Limb (tissue), 2 donors: Measurements from ENCODE around the gene TRMT13.
A peak's percentile ranks its signal among the peaks of the same experiment; 100 is the strongest.

Experiments
- DNase-seq, 2 donors: peaks; one replicate each; pipeline ENCODE4 v3.0.0-alpha.2; 2016; ENCODE audit errors: extremely low spot score in 2 of 2

TRMT13 gene

GRCh38 chr1:100132566-100133477 lies at the start of gene TRMT13, which contains the start of gene SASS6:
TSS of gene TRMT13 (plus strand) at chr1:100133163. CDS start at chr1:100133169, 6 bp downstream.
TSS of gene SASS6 (minus strand) at chr1:100132930. CDS start at chr1:100132814, 116 bp downstream.
- peak; percentile 95 to 99 for DNase-seq

- no peak for DNase-seq
Measured at GRCh38 chr1:100087396-100087795, 45.6 kb upstream of the TRMT13 start.

GRCh38 chr1:100089082-100089481 lies 43.9 kb upstream of the TRMT13 start:
- DNase-seq, result no peak

- no peak for DNase-seq
Measured at GRCh38 chr1:100090471-100090870, 42.5 kb upstream of the TRMT13 start.

GRCh38 chr1:100100202-100100601 lies 32.8 kb upstream of the TRMT13 start:
- DNase-seq, result no peak

- no peak for DNase-seq
Measured at GRCh38 chr1:100101564-100101963, 31.4 kb upstream of the TRMT13 start.

- no peak for DNase-seq
Measured at GRCh38 chr1:100107696-100108095, 25.3 kb upstream of the TRMT13 start.

GRCh38 chr1:100109554-100110066 lies 23.4 kb upstream of the TRMT13 start:
- DNase-seq, result no peak

- DNase-seq, result no peak
Measured at GRCh38 chr1:100115524-100115923, 17.4 kb upstream of the TRMT13 start.

- DNase-seq, result no peak
Measured at GRCh38 chr1:100122177-100122576, 10.8 kb upstream of the TRMT13 start.

- no peak for DNase-seq
Measured at GRCh38 chr1:100127226-100127625, 5.7 kb upstream of the TRMT13 start.

GRCh38 chr1:100130552-100131077 lies 2.3 kb upstream of the TRMT13 start:
- DNase-seq, result no peak

GRCh38 chr1:100131623-100132022 lies 1.3 kb upstream of the TRMT13 start:
- no peak for DNase-seq

- DNase-seq, result no peak
Measured at GRCh38 chr1:100134872-100135271, 1.9 kb downstream of the TRMT13 start.

- DNase-seq, result no peak
Measured at GRCh38 chr1:100137602-100138001, 4.6 kb downstream of the TRMT13 start.

- DNase-seq, result no peak
Measured at GRCh38 chr1:100141192-100141591, 8.2 kb downstream of the TRMT13 start.

- DNase-seq, result no peak
Measured at GRCh38 chr1:100142343-100142742, 9.4 kb downstream of the TRMT13 start.

GRCh38 chr1:100145116-100145515 lies 12.2 kb downstream of the TRMT13 start:
- DNase-seq, result no peak

- no peak for DNase-seq
Measured at GRCh38 chr1:100146958-100147357, 14.0 kb downstream of the TRMT13 start.

- no peak for DNase-seq
Measured at GRCh38 chr1:100147875-100148274, 14.9 kb downstream of the TRMT13 start.

- no peak for DNase-seq
Measured at GRCh38 chr1:100151679-100152078, 18.7 kb downstream of the TRMT13 start.

GRCh38 chr1:100152271-100152670 lies 19.3 kb downstream of the TRMT13 start:
- DNase-seq, result no peak

- no peak for DNase-seq
Measured at GRCh38 chr1:100162881-100163280, 29.9 kb downstream of the TRMT13 start.
